SK-N-DZ (cell line): Measurements from ENCODE around the gene FAH.

Experiments
- DNase-seq: peaks from one replicate; pipeline ENCODE4 v3.0.0-alpha.2; 2015; ENCODE audit warnings: low spot score

The FAH gene

GRCh38 chr15:80199366-80199765 lies 46.6 kb downstream of the FAH start:
- no peak for DNase-seq

- DNase-seq = no peak
These were observed 47.1 kb downstream of the FAH start for GRCh38 chr15:80199869-80200268.

GRCh38 chr15:80201256-80202015 lies 48.6 kb downstream of the FAH start:
- DNase-seq = no peak

GRCh38 chr15:80202016-80202315 lies 49.2 kb downstream of the FAH start:
- DNase-seq = no peak

GRCh38 chr15:80202641-80203360 lies 50.0 kb downstream of the FAH start:
- DNase-seq = no peak

- no peak for DNase-seq
These were observed 50.6 kb downstream of the FAH start for GRCh38 chr15:80203361-80203885.

- no peak for DNase-seq
These were observed 51.4 kb downstream of the FAH start for GRCh38 chr15:80204231-80204630.

- DNase-seq = no peak
These were observed 55.1 kb downstream of the FAH start for GRCh38 chr15:80207887-80208286.

- no peak for DNase-seq
These were observed 56.2 kb downstream of the FAH start for GRCh38 chr15:80208758-80209734.

GRCh38 chr15:80210611-80211573 lies 58.1 kb downstream of the FAH start:
- no peak for DNase-seq

GRCh38 chr15:80211976-80212375 lies 59.2 kb downstream of the FAH start:
- no peak for DNase-seq

- no peak for DNase-seq
These were observed 62.1 kb downstream of the FAH start for GRCh38 chr15:80214910-80215309.

- no peak for DNase-seq
These were observed 63.3 kb downstream of the FAH start for GRCh38 chr15:80216141-80216540.

GRCh38 chr15:80216911-80217310 lies 64.1 kb downstream of the FAH start:
- no peak for DNase-seq

GRCh38 chr15:80217327-80217900 lies 64.6 kb downstream of the FAH start:
- no peak for DNase-seq

GRCh38 chr15:80219955-80220354 lies 67.2 kb downstream of the FAH start:
- no peak for DNase-seq

GRCh38 chr15:80228959-80229610 lies 76.3 kb downstream of the FAH start:
- no peak for DNase-seq

GRCh38 chr15:80231371-80231770 lies 78.6 kb downstream of the FAH start:
- DNase-seq = no peak

- peak; percentile 20 for DNase-seq
These were observed 80.8 kb downstream of the FAH start for GRCh38 chr15:80233581-80233980.

- DNase-seq = peak; percentile 43
These were observed 82.1 kb downstream of the FAH start for GRCh38 chr15:80234883-80235282.
